PC-3 (cell line): ENCODE data around the gene HDAC9. TPM values are rescaled to one million over a fixed set of nuclear protein-coding genes. Genes with fewer than 3 reads are reported as not detected.

Experiments used
- ATAC-seq: fragments of 200-7000 bp; cut with Tn5 transposase; 2 replicates; pipeline ENCODE4 v1.9.1; 2020; ENCODE audit warnings: mild to moderate bottlenecking, moderate library complexity
- BruUV-seq: library from RNA; stranded (reverse); fragments of 400-500 nt; replicated peaks from 2 replicates; lab custom pipeline; 2021; lab: Mats Ljungman, UMichigan
- CTCF ChIA-PET: fragments of 300-600 bp; sonication (Branson Sonifier 250); formaldehyde crosslinking; loops from one replicate; lab custom pipeline; 2022; ENCODE audit warnings: antibody characterized with exemption; lab: Charles Lee
- POLR2A ChIA-PET: fragments of 300-600 bp; sonication (Branson Sonifier 250); formaldehyde crosslinking; loops from one replicate; lab custom pipeline; 2022; ENCODE audit warnings: antibody characterized with exemption; ENCODE audit not compliant: unreplicated experiment; lab: Charles Lee
- DNase-seq: peaks from one replicate; pipeline ENCODE4 v3.0.0-alpha.2; 2015
- H2AFZ ChIP-seq: fragments of 300-600 bp; sonication (generic); 2 replicates; pipeline ENCODE4 v1.6.0; 2016; ENCODE audit warnings: antibody characterized with exemption, low read length
- H3F3A ChIP-seq: fragments of 300-600 bp; sonication (generic); one replicate; pipeline ENCODE4 v1.6.0; 2017; ENCODE audit warnings: antibody characterized with exemption, low read length, control low read depth, mild to moderate bottlenecking; ENCODE audit not compliant: unreplicated experiment
- H3K27ac ChIP-seq: fragments of 300-600 bp; sonication (generic); 2 replicates; pipeline ENCODE4 v1.5.1; 2016; ENCODE audit warnings: mild to moderate bottlenecking, low read length
- H3K27me3 ChIP-seq: fragments of 300-600 bp; sonication (generic); 2 replicates; pipeline ENCODE4 v1.6.1; 2016; ENCODE audit warnings: low read length, mixed read lengths
- H3K36me3 ChIP-seq: fragments of 300-600 bp; sonication (generic); 2 replicates; pipeline ENCODE4 v1.6.1; 2016; ENCODE audit warnings: low read depth, mixed run types, low read length, mixed read lengths
- H3K4me1 ChIP-seq: fragments of 300-600 bp; sonication (generic); 2 replicates; pipeline ENCODE4 v1.5.1; 2016; ENCODE audit warnings: low read length; ENCODE audit not compliant: insufficient read depth
- H3K4me2 ChIP-seq: fragments of 300-600 bp; sonication (generic); 2 replicates; pipeline ENCODE4 v1.6.0; 2016; ENCODE audit warnings: low read length
- H3K4me3 ChIP-seq: fragments of 300-600 bp; sonication (generic); 2 replicates; pipeline ENCODE4 v1.5.1; 2016; ENCODE audit warnings: mild to moderate bottlenecking, low read length, mixed read lengths
- H3K79me2 ChIP-seq: fragments of 300-600 bp; sonication (generic); 2 replicates; pipeline ENCODE4 v1.6.1; 2017; ENCODE audit warnings: low read length, mixed read lengths
- H3K9ac ChIP-seq: fragments of 300-600 bp; sonication (generic); 2 replicates; pipeline ENCODE4 v1.6.0; 2016; ENCODE audit warnings: mild to moderate bottlenecking, low read length
- H3K9me2 ChIP-seq: fragments of 300-600 bp; sonication (generic); replicated peaks from 2 replicates; pipeline ENCODE4 v1.6.1; 2016; ENCODE audit warnings: mixed run types, low read length, mixed read lengths
- H3K9me3 ChIP-seq: fragments of 300-600 bp; sonication (generic); 2 replicates; pipeline ENCODE4 v1.6.1; 2016; ENCODE audit warnings: low read length, mixed read lengths
- H4K20me1 ChIP-seq: fragments of 300-600 bp; sonication (generic); 2 replicates; pipeline ENCODE4 v1.6.1; 2016; ENCODE audit warnings: low read length, mixed read lengths
- CTCF ChIP-seq: fragments of 300-600 bp; sonication (generic); conservative IDR thresholded peaks from 2 replicates; pipeline ENCODE4 v1.5.1; 2017; ENCODE audit warnings: antibody characterized with exemption, low read depth, mild to moderate bottlenecking, low read length
- EZH2 ChIP-seq: fragments of 300-600 bp; sonication (generic); IDR thresholded peaks from one replicate; pipeline ENCODE4 v1.6.1; 2017; ENCODE audit warnings: antibody characterized with exemption, mild to moderate bottlenecking, low read length; ENCODE audit not compliant: unreplicated experiment
- EZH2phosphoT487 ChIP-seq: fragments of 300-600 bp; sonication (generic); IDR thresholded peaks from 2 replicates; pipeline ENCODE4 v1.6.1; 2018; ENCODE audit warnings: mild to moderate bottlenecking, antibody characterized with exemption, low read length, borderline replicate concordance
- intact Hi-C: fragments of 100-400 bp; cut with micrococcal nuclease; formaldehyde crosslinking; loops from 2 replicates; pipeline ENCODE4 v1.9.0; 2023
- total RNA-seq: library from RNA; depleted of rRNA; stranded (reverse); fragments of >200 nt; gene quantifications from 2 replicates; pipeline ENCODE4 v1.2.3, GENCODE V29; 2014

HDAC9 gene
- total RNA-seq, 1 experiment from 2014 or later: 7.8 TPM

- Histone ChIP-seq H3K36me3 (no peaks in the 10 kb centered on the region), H4K20me1 (no peaks in the 10 kb centered on the region), H3K4me3 (no peak overlapping the region), H3K9me3 (no peaks in the 10 kb centered on the region), H3K4me2 (no peak overlapping the region), H3K9me2 (no peaks in the 10 kb centered on the region), H2AFZ (no peak overlapping the region), H3K79me2 (no peaks in the 10 kb centered on the region), H3F3A (no peaks in the 10 kb centered on the region), H3K27ac (no peak overlapping the region), H3K9ac (no peak overlapping the region), H3K27me3 (no peaks in the 10 kb centered on the region), H3K4me1 (no peaks in the 10 kb centered on the region)
- BruUV-seq: no TSS peak
- intact Hi-C loops: no loop called here
- ATAC-seq (no peak), DNase-seq (no peak)
- ChIA-PET CTCF (no interaction called here), POLR2A (no interaction called here)
- TF ChIP-seq EZH2: no peak
- TF ChIP-seq CTCF: no peak
- TF ChIP-seq EZH2phosphoT487: no peak
Measured at GRCh38 chr7:18936265-18936664, 440.7 kb downstream of the HDAC9 start.

- H3K27me3 ChIP-seq: no peaks in the 10 kb centered on the region
- H2AFZ ChIP-seq: no peak overlapping the region
- no peaks in the 10 kb centered on the region for H4K20me1 ChIP-seq
- ChIA-PET POLR2A (no interaction called here), CTCF (no interaction called here)
- no peaks in the 10 kb centered on the region for H3K9me2 ChIP-seq
- no peaks in the 10 kb centered on the region for H3K9me3 ChIP-seq
- H3K79me2 ChIP-seq: no peaks in the 10 kb centered on the region
- DNase-seq (no peak), ATAC-seq (no peak)
- H3K36me3 ChIP-seq: no peaks in the 10 kb centered on the region
- no peak overlapping the region for H3K4me2 ChIP-seq
- H3K4me1 ChIP-seq: no peaks in the 10 kb centered on the region
- H3K4me3 ChIP-seq: no peak overlapping the region
- intact Hi-C loops: no loop called here
- no TSS peak for BruUV-seq
- H3K27ac ChIP-seq: no peak overlapping the region
- no peaks in the 10 kb centered on the region for H3F3A ChIP-seq
- H3K9ac ChIP-seq: no peak overlapping the region
- TF ChIP-seq EZH2 (no peak), EZH2phosphoT487 (no peak), CTCF (no peak)
Measured at GRCh38 chr7:18939771-18940592, 444.4 kb downstream of the HDAC9 start.

GRCh38 chr7:18940593-18941134 lies 445.1 kb downstream of the HDAC9 start:
- Histone ChIP-seq H3K27ac (no peak overlapping the region), H3K9ac (no peak overlapping the region), H3K9me3 (no peaks in the 10 kb centered on the region), H4K20me1 (no peaks in the 10 kb centered on the region), H3K79me2 (no peaks in the 10 kb centered on the region), H3F3A (no peaks in the 10 kb centered on the region), H3K4me2 (no peak overlapping the region), H3K36me3 (no peaks in the 10 kb centered on the region), H3K4me1 (no peaks in the 10 kb centered on the region), H3K9me2 (no peaks in the 10 kb centered on the region), H3K4me3 (no peak overlapping the region), H2AFZ (peak overlapping the region; percentile 30; the same call in 1 of the 2 replicates), H3K27me3 (no peaks in the 10 kb centered on the region)
- no peak for ATAC-seq
- CTCF ChIA-PET: no interaction called here
- intact Hi-C loops: no loop called here
- no TSS peak for BruUV-seq
- DNase-seq: no peak
- POLR2A ChIA-PET: no interaction called here
- TF ChIP-seq CTCF: no peak
- no peak for TF ChIP-seq EZH2phosphoT487
- no peak for TF ChIP-seq EZH2
